ENCODE measurements around the gene FCMR. TPM values are rescaled to one million over a fixed set of nuclear protein-coding genes. Genes with fewer than 3 reads are reported as not detected.

FCMR gene
- total RNA-seq, 4 donors from 2014 or later, result 0.59 to 1.7 (median 1.7) TPM; not detected in 1

- Histone ChIP-seq H3K4me1 (peaks cover 0 to 7% of the 10 kb centered on the region in 2 donors), H3K36me3 (no peaks in the 10 kb centered on the region), H3K27ac (no peak overlapping the region), H3K9me3 (no peaks in the 10 kb centered on the region), H3K4me3 (no peak overlapping the region), H3K27me3 (no peaks in the 10 kb centered on the region)
- no peak for DNase-seq
- intact Hi-C loops (cut with DNase I; ENCODE audit: low total_unique reads), result loop anchor here (5.0 kb wide), 1 partner anchor 178 kb away; no protein-coding TSS in a partner anchor
- TF ChIP-seq CTCF (IDR thresholded peaks at IDR 0.05) (no peak), POLR2A (IDR thresholded peaks at IDR 0.05) (no peak)
Measured at GRCh38 chr1:206905295-206906164, 16.2 kb downstream of the FCMR start.

DNA sequence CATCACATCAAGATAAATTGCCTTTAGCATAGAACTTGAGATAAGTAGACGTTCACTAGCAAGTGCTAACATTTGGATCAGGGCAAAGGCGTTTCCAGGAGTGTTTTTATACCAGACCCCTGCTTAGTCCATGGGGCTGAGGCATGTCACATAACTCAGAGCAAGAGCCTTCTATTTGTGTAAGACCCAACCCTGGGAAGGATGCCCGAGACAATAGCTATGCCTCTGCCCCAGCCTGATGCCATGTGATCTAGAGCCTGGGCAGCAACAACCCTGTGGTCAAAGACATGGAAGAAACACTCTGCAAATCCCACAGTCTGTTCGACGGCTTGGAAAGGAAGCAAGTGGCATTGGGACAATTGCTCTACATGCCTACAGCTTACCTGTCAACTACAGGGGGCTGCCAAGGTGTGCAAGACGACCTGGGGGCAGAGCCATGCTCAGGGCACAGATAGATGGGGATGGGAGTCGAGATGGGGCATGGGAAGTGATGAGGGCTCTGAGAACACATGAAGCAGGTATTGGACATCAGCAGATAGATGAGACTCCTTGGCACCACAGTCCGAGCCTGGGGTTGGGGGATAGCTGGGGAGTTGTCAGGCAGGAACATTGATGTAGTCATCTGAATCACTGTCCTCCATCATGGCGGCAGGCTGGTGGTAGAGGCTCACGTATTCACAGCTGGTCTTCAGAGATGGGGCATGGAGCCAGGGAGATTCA, 17.2 kb downstream of the FCMR start:
- DNase-seq, result no peak
- H3K4me3 ChIP-seq, result no peak overlapping the region
- no peaks in the 10 kb centered on the region for H3K36me3 ChIP-seq
- no peaks in the 10 kb centered on the region for H3K9me3 ChIP-seq
- no peaks in the 10 kb centered on the region for H3K27me3 ChIP-seq
- peaks cover 0 to 5% of the 10 kb centered on the region in 2 donors for H3K4me1 ChIP-seq
- no peak overlapping the region for H3K27ac ChIP-seq
- no peak for TF ChIP-seq CTCF (IDR thresholded peaks at IDR 0.05)
- no peak for TF ChIP-seq POLR2A (IDR thresholded peaks at IDR 0.05)
- intact Hi-C loops (cut with DNase I; ENCODE audit: low total_unique reads), result loop anchor here (5.0 kb wide), 1 partner anchor 177 kb away; no protein-coding TSS in a partner anchor

DNA sequence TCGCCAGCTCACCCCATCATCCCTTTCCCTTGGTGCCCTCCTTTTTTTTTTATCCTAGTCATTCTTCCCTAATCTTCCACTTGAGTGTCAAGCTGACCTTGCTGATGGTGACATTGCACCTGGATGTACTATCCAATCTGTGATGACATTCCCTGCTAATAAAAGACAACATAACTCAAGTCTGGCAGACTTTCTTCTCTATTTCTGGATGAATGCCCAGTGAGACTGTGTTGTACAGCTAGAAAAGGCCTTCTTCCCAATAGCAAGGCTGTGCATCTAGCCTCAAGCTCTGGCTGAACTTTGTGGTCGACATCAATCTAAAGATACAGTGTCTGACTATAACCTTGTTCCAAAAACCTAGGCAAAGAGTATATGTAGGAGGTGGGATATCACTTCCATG, 18.1 kb downstream of the FCMR start:
- no peaks in the 10 kb centered on the region for H3K4me1 ChIP-seq
- H3K27ac ChIP-seq, result no peak overlapping the region
- H3K36me3 ChIP-seq, result no peaks in the 10 kb centered on the region
- no peaks in the 10 kb centered on the region for H3K9me3 ChIP-seq
- no peak overlapping the region for H3K4me3 ChIP-seq
- no peak for DNase-seq
- H3K27me3 ChIP-seq, result no peaks in the 10 kb centered on the region
- intact Hi-C loops (cut with DNase I; ENCODE audit: low total_unique reads), result no loop called here
- TF ChIP-seq POLR2A (IDR thresholded peaks at IDR 0.05) (no peak), CTCF (IDR thresholded peaks at IDR 0.05) (no peak)

GRCh38 chr1:206902702-206903101, 19.0 kb downstream of the FCMR start:
- no peak for TF ChIP-seq CTCF (IDR thresholded peaks at IDR 0.05)
- TF ChIP-seq POLR2A (IDR thresholded peaks at IDR 0.05), result no peak
- Histone ChIP-seq H3K9me3 (no peaks in the 10 kb centered on the region), H3K4me3 (no peak overlapping the region), H3K4me1 (no peaks in the 10 kb centered on the region), H3K36me3 (no peaks in the 10 kb centered on the region), H3K27me3 (no peaks in the 10 kb centered on the region), H3K27ac (no peak overlapping the region)
- intact Hi-C loops (cut with DNase I; ENCODE audit: low total_unique reads), result no loop called here
- DNase-seq, result no peak

- no peaks in the 10 kb centered on the region for H3K36me3 ChIP-seq
- H3K4me3 ChIP-seq, result no peak overlapping the region
- TF ChIP-seq CTCF (IDR thresholded peaks at IDR 0.05) (no peak), POLR2A (IDR thresholded peaks at IDR 0.05) (no peak)
- H3K4me1 ChIP-seq, result no peaks in the 10 kb centered on the region
- DNase-seq, result no peak
- H3K27me3 ChIP-seq, result no peaks in the 10 kb centered on the region
- intact Hi-C loops (cut with DNase I; ENCODE audit: low total_unique reads), result no loop called here
- no peak overlapping the region for H3K27ac ChIP-seq
- no peaks in the 10 kb centered on the region for H3K9me3 ChIP-seq
Measured at GRCh38 chr1:206901944-206902343, 19.8 kb downstream of the FCMR start.

All from uterus (tissue), 4 donors.